Prostate gland (tissue), 2 donors: ENCODE measurements around the gene TMEM132A. TPM values are rescaled to one million over a fixed set of nuclear protein-coding genes. Genes with fewer than 3 reads are reported as not detected.

Experiments
- DNase-seq: peaks from one replicate; pipeline ENCODE4 v3.0.0-alpha.2; 2019; ENCODE audit warnings: low spot score
- H3K27ac ChIP-seq, 2 donors: fragments of 200-600 bp; sonication (generic); 2 replicates each; pipeline ENCODE4 v1.5.1; 2017 to 2019
- H3K27me3 ChIP-seq: fragments of 200-600 bp; sonication (generic); replicated peaks from 2 replicates; pipeline ENCODE4 v1.5.1; 2019; ENCODE audit not compliant: insufficient read depth
- H3K36me3 ChIP-seq, 2 donors: fragments of 200-600 bp; sonication (generic); 1 replicate in 1 of 2; 2 replicates in 1 of 2; pipeline versions ENCODE4 v1.5.1 to v1.8.1; 2017 to 2019
- H3K4me1 ChIP-seq: fragments of 200-600 bp; sonication (generic); replicated peaks from 2 replicates; pipeline ENCODE4 v1.5.1; 2019
- H3K4me3 ChIP-seq, 2 donors: fragments of 200-600 bp; sonication (generic); 2 replicates each; pipeline ENCODE4 v1.5.1; 2017 to 2019
- H3K9me3 ChIP-seq: fragments of 200-600 bp; sonication (generic); 2 replicates; pipeline ENCODE4 v1.5.1; 2017
- POLR2A ChIP-seq: fragments of 450-650 bp; IDR thresholded peaks from one replicate; pipeline ENCODE4 v1.6.1; 2016; ENCODE audit warnings: antibody characterized with exemption, mild to moderate bottlenecking
- POLR2AphosphoS5 ChIP-seq: sonication (generic); formaldehyde crosslinking; IDR thresholded peaks from one replicate; pipeline ENCODE4 v1.6.1; 2017; ENCODE audit warnings: antibody characterized with exemption
- WGBS: methylation state at CpG from one replicate; pipeline ENCODE4 v1.1.5; 2018; 5-methylcytosine and 5-hydroxymethylcytosine counted together
- intact Hi-C: fragments of 100-400 bp; cut with DNase I; formaldehyde crosslinking; loops from one replicate; pipeline ENCODE4 v1.14.2; 2022
- total RNA-seq, 2 donors: library from RNA; depleted of rRNA; stranded (reverse); fragments of >200 nt; gene quantifications; one replicate each; pipeline ENCODE4 v1.1.0, GENCODE V29; 2016
- TF ChIP-seq, protein P1 (sequence below), 4 experiments: fragments of 200-600 bp in 2 of 4; fragments of 450-650 bp in 2 of 4; sonication (generic) in 2 of 4; IDR thresholded peaks; 1 replicate in 3 of 4; 2 replicates in 1 of 4; pipeline ENCODE4 v1.5.1; 2016 to 2019; ENCODE audit warnings: antibody characterized with exemption in 4 of 4, mild to moderate bottlenecking in 2 of 4, moderate library complexity in 2 of 4

TMEM132A gene, protein sequence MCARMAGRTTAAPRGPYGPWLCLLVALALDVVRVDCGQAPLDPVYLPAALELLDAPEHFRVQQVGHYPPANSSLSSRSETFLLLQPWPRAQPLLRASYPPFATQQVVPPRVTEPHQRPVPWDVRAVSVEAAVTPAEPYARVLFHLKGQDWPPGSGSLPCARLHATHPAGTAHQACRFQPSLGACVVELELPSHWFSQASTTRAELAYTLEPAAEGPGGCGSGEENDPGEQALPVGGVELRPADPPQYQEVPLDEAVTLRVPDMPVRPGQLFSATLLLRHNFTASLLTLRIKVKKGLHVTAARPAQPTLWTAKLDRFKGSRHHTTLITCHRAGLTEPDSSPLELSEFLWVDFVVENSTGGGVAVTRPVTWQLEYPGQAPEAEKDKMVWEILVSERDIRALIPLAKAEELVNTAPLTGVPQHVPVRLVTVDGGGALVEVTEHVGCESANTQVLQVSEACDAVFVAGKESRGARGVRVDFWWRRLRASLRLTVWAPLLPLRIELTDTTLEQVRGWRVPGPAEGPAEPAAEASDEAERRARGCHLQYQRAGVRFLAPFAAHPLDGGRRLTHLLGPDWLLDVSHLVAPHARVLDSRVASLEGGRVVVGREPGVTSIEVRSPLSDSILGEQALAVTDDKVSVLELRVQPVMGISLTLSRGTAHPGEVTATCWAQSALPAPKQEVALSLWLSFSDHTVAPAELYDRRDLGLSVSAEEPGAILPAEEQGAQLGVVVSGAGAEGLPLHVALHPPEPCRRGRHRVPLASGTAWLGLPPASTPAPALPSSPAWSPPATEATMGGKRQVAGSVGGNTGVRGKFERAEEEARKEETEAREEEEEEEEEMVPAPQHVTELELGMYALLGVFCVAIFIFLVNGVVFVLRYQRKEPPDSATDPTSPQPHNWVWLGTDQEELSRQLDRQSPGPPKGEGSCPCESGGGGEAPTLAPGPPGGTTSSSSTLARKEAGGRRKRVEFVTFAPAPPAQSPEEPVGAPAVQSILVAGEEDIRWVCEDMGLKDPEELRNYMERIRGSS
- total RNA-seq: 10 to 100 TPM; 18.7 to 44.5 TPM

DNA sequence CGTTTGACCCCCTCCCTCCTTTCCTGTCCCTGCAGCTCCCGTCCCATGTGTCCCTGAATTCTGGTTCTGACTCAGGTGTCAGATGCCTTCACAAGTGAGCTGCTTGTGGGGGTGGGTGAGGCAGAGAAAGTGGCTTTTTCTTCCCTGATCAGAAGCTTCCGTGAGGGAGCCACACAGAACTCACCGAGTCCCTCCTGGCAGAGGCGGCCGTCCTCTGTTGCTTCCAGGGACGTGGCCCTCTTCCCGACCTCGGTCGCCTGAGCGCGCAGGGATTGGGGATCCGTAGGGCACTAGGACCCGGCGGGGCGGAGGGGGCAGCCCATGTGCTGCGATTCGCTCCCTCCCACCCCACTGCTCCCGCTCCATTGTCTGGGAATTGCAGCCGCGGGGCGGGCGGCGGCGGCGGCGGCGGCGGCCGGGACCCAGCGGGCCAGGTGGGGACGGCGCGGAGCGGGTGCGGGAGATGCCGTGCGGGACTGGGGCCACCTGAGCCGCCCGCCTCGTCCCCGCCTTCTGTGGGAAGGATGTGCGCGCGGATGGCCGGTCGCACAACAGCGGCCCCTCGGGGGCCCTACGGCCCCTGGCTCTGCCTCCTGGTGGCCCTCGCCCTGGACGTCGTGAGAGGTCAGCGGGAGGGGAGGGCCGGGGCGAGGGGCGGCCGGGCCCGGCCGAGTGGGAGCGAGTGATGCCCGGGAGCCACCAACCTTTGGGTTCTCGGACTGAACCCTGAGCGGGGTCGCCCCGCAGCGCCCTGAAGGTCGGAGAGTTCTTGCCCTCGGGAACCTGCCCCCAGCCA is at the start of gene TMEM132A:
TMEM132A (plus strand) TSS at position 351 of the 796 bp plus-strand sequence; CDS start at position 525, 174 bp downstream.
- intact Hi-C loops: no loop called here
- Histone ChIP-seq H3K4me1 (no peaks in the 10 kb centered on the region), H3K27me3 (no peaks in the 10 kb centered on the region), H3K36me3 (peaks cover 9 to 17% of the 10 kb centered on the region in 2 donors), H3K27ac (no peak within 1 kb of the TSS), H3K9me3 (no peaks in the 10 kb centered on the region), H3K4me3 (peak within 1 kb of the TSS; percentile 46 to 52)
- DNase-seq: peak; percentile 53
- under 1% methylated on average over 46 of the region's 69 CpGs for WGBS
- TF ChIP-seq, protein P1, sequence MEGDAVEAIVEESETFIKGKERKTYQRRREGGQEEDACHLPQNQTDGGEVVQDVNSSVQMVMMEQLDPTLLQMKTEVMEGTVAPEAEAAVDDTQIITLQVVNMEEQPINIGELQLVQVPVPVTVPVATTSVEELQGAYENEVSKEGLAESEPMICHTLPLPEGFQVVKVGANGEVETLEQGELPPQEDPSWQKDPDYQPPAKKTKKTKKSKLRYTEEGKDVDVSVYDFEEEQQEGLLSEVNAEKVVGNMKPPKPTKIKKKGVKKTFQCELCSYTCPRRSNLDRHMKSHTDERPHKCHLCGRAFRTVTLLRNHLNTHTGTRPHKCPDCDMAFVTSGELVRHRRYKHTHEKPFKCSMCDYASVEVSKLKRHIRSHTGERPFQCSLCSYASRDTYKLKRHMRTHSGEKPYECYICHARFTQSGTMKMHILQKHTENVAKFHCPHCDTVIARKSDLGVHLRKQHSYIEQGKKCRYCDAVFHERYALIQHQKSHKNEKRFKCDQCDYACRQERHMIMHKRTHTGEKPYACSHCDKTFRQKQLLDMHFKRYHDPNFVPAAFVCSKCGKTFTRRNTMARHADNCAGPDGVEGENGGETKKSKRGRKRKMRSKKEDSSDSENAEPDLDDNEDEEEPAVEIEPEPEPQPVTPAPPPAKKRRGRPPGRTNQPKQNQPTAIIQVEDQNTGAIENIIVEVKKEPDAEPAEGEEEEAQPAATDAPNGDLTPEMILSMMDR (IDR thresholded peaks at IDR 0.05): no peak
- TF ChIP-seq POLR2A: peak; percentile 41
- peak; percentile 45 for TF ChIP-seq POLR2AphosphoS5

DNA sequence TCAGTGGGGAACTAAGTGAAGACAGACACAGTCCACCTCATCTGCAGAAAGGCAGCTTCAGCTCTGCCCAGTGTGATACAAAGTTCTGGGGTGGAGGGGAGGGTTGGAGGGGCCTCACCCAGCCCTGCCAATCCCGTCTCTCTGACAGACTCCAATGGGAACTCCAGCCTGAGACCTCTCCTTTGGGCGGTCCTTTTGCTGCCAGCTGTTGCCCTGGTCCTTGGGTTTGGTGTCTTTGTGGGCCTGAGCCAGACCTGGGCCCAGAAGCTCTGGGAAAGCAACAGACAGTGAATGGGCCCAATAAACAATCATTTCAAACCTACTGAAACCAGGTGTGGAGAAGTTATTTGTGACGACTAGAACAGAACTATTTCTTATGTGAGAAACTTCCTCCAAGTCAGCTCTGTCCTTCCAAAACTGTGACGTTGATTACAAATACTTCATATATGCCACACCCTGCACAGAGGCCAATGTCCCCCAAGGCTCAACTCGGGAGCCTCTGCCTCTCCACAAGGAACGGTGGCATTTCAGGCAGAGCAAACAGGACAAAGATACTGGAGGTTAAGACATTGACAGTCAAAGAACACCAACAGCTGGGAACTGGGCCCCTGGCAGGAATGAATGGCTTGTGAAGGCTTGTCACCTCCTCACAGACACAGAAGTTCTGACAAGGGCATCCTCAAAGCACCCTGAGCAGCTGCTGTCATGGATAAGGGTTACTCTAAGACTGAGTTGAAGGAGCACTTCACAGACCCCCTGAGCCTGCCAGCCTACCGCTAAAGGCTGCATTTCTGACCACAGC is 48.7 kb upstream of the TMEM132A start:
- DNase-seq: no peak
- H3K4me3 ChIP-seq: no peak overlapping the region
- 83% methylated on average over 7 of the region's 7 CpGs for WGBS

GRCh38 chr11:60876168-60876485 is 48.1 kb upstream of the TMEM132A start:
- no peaks in the 10 kb centered on the region for H3K9me3 ChIP-seq
- no peaks in the 10 kb centered on the region for H3K4me1 ChIP-seq
- H3K36me3 ChIP-seq: no peaks in the 10 kb centered on the region
- intact Hi-C loops: loop anchor here (5.0 kb wide), 1 partner anchor 34 kb away; the partner anchor contains the start of gene CCDC86
- 93% methylated on average over 2 of the region's 2 CpGs for WGBS
- TF ChIP-seq, protein P1 (IDR thresholded peaks at IDR 0.05): no peak
- no peak for TF ChIP-seq POLR2AphosphoS5
- TF ChIP-seq POLR2A: no peak
- no peak overlapping the region for H3K4me3 ChIP-seq
- DNase-seq: no peak
- H3K27ac ChIP-seq: no peak overlapping the region
- H3K27me3 ChIP-seq: no peaks in the 10 kb centered on the region

More for the DNA sequence above, 48.7 kb upstream of the TMEM132A start:
- no peaks in the 10 kb centered on the region for H3K36me3 ChIP-seq
- H3K27ac ChIP-seq: no peak overlapping the region
- no peaks in the 10 kb centered on the region for H3K4me1 ChIP-seq
- no peaks in the 10 kb centered on the region for H3K9me3 ChIP-seq
- no peaks in the 10 kb centered on the region for H3K27me3 ChIP-seq
- TF ChIP-seq POLR2AphosphoS5 (no peak), POLR2A (no peak)
- TF ChIP-seq, protein P1 (IDR thresholded peaks at IDR 0.05): no peak
- intact Hi-C loops: loop anchor here (5.0 kb wide), 1 partner anchor 33 kb away; the partner anchor contains the start of gene CCDC86
